Measurements from ENCODE around the gene BSN.

Gene BSN

DNA sequence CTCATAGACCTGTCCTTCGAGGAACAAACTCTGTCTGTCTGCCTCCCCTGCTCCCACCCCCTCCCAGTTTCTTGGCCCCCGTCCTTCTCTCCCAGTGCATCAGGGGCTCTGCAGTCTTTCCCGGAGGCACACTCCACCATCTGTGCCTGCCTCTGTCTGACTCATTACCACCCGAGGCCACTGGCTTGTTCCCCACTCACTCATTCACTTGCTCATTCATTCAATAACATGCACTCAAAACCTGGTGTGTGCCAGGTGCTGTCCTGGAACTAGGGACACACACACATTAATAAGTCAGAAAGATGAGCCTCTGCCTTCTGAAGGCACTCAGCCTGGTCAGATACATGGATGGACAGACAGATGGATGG, 152.8 kb downstream of the BSN start:
- H3K4me2 ChIP-seq (ENCODE audit: low read length): no peak overlapping the region
- H3K4me3 ChIP-seq (ENCODE audit: low read length): no peak overlapping the region
- H3K36me3 ChIP-seq (replicated peaks; ENCODE audit: low read depth, low read length): peaks cover 9% of the 10 kb centered on the region
- H3K27me3 ChIP-seq (ENCODE audit: low read depth, low read length): no peaks in the 10 kb centered on the region
- H3K27ac ChIP-seq (ENCODE audit: low read length): no peak overlapping the region
- no peaks in the 10 kb centered on the region for H4K20me1 ChIP-seq (ENCODE audit: insufficient read depth, low read length)
- no peak overlapping the region for H2AFZ ChIP-seq (ENCODE audit: low read depth, low read length)
- no peaks in the 10 kb centered on the region for H3K79me2 ChIP-seq (ENCODE audit: low read length)
- H3K9me3 ChIP-seq (ENCODE audit: insufficient read depth, low read length): no peaks in the 10 kb centered on the region
- TF ChIP-seq, protein P1, sequence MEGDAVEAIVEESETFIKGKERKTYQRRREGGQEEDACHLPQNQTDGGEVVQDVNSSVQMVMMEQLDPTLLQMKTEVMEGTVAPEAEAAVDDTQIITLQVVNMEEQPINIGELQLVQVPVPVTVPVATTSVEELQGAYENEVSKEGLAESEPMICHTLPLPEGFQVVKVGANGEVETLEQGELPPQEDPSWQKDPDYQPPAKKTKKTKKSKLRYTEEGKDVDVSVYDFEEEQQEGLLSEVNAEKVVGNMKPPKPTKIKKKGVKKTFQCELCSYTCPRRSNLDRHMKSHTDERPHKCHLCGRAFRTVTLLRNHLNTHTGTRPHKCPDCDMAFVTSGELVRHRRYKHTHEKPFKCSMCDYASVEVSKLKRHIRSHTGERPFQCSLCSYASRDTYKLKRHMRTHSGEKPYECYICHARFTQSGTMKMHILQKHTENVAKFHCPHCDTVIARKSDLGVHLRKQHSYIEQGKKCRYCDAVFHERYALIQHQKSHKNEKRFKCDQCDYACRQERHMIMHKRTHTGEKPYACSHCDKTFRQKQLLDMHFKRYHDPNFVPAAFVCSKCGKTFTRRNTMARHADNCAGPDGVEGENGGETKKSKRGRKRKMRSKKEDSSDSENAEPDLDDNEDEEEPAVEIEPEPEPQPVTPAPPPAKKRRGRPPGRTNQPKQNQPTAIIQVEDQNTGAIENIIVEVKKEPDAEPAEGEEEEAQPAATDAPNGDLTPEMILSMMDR (IDR thresholded peaks at IDR 0.05; ENCODE audit: low read depth, low read length): no peak
- no peak for TF ChIP-seq EZH2phosphoT487 (IDR thresholded peaks at IDR 0.05; ENCODE audit: low read depth)
- no peaks in the 10 kb centered on the region for H3K4me1 ChIP-seq (ENCODE audit: low read length)
- no peak overlapping the region for H3K9ac ChIP-seq (ENCODE audit: low read length)

DNA sequence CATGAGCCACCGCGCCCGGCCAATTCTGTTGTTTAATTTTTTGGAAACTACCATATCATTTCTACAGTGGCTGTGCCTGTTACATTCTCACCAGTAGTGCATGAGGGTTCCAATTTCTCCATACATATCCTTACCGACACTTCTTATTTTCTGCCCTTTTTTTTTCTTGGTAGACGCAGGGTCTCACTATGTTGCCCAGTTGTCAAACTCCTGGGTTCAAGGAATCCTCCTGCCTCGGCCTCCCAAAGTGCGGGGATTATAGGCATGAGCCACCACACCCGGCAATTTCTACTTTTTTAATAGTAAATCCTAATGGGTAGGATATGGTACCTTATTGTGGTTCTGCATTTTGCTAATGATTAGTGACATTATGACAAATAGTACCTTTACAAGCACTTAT, 155.6 kb downstream of the BSN start:
- H3K79me2 ChIP-seq (ENCODE audit: low read length): no peaks in the 10 kb centered on the region
- no peak overlapping the region for H3K27ac ChIP-seq (ENCODE audit: low read length)
- TF ChIP-seq EZH2phosphoT487 (IDR thresholded peaks at IDR 0.05; ENCODE audit: low read depth): no peak
- TF ChIP-seq, protein P1 (IDR thresholded peaks at IDR 0.05; ENCODE audit: low read depth, low read length): no peak
- H3K4me2 ChIP-seq (ENCODE audit: low read length): no peak overlapping the region
- H3K4me1 ChIP-seq (ENCODE audit: low read length): no peaks in the 10 kb centered on the region
- H3K4me3 ChIP-seq (ENCODE audit: low read length): no peak overlapping the region
- no peaks in the 10 kb centered on the region for H3K27me3 ChIP-seq (ENCODE audit: low read depth, low read length)
- H3K36me3 ChIP-seq (replicated peaks; ENCODE audit: low read depth, low read length): peaks cover 8% of the 10 kb centered on the region
- H3K9me3 ChIP-seq (ENCODE audit: insufficient read depth, low read length): no peaks in the 10 kb centered on the region
- no peak overlapping the region for H3K9ac ChIP-seq (ENCODE audit: low read length)
- no peaks in the 10 kb centered on the region for H4K20me1 ChIP-seq (ENCODE audit: insufficient read depth, low read length)
- H2AFZ ChIP-seq (ENCODE audit: low read depth, low read length): no peak overlapping the region

DNA sequence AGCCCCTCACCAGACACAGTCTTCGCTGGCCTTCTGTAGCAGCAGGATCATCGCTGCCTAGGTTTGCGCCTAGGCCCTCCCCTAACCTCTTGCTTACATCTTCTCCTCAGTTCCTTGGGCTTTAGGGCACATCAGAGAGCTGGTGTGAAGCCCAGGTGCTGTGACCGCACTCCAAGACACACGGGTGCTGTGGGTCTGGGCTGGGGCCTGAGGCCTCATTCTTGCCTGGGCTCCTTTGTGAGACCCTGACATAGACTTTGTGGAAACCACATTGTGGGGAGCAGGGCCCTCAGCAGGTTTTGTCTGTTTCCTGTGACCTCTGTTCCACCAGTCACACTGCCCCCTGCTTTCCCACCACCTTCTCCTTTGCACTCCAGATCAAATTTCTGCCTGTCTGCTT, 157.2 kb downstream of the BSN start:
- no peak overlapping the region for H3K27ac ChIP-seq (ENCODE audit: low read length)
- no peaks in the 10 kb centered on the region for H3K27me3 ChIP-seq (ENCODE audit: low read depth, low read length)
- no peak overlapping the region for H3K4me2 ChIP-seq (ENCODE audit: low read length)
- H3K9ac ChIP-seq (ENCODE audit: low read length): no peak overlapping the region
- no peak overlapping the region for H3K4me3 ChIP-seq (ENCODE audit: low read length)
- no peaks in the 10 kb centered on the region for H3K79me2 ChIP-seq (ENCODE audit: low read length)
- H3K36me3 ChIP-seq (replicated peaks; ENCODE audit: low read depth, low read length): peaks cover 6% of the 10 kb centered on the region
- H3K4me1 ChIP-seq (ENCODE audit: low read length): no peaks in the 10 kb centered on the region
- H4K20me1 ChIP-seq (ENCODE audit: insufficient read depth, low read length): no peaks in the 10 kb centered on the region
- H2AFZ ChIP-seq (ENCODE audit: low read depth, low read length): no peak overlapping the region
- TF ChIP-seq, protein P1 (IDR thresholded peaks at IDR 0.05; ENCODE audit: low read depth, low read length): no peak
- TF ChIP-seq EZH2phosphoT487 (IDR thresholded peaks at IDR 0.05; ENCODE audit: low read depth): no peak
- no peaks in the 10 kb centered on the region for H3K9me3 ChIP-seq (ENCODE audit: insufficient read depth, low read length)

DNA sequence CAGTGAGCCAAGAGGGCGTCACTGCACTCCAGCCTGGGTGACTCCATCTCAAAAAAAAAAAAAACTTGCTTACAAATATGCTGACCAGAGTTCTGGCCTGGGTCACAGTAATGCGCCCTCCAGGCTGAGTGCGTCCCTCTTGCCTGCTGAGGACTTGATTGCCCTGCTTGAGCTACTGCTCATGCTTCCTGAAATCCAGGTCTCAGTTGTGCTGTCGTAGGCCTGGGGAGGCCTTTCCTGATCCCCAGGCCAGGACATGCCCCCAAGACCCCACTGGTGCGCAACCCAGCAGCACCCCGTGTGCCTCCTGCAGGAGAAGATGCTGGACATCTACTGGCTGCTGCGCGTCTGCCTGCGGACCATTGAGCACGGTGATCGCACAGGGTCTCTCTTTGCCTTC, 157.9 kb downstream of the BSN start:
- TF ChIP-seq EZH2phosphoT487 (IDR thresholded peaks at IDR 0.05; ENCODE audit: low read depth): no peak
- TF ChIP-seq, protein P1 (IDR thresholded peaks at IDR 0.05; ENCODE audit: low read depth, low read length): no peak
- Histone ChIP-seq H3K9me3 (ENCODE audit: insufficient read depth, low read length) (no peaks in the 10 kb centered on the region), H3K4me1 (ENCODE audit: low read length) (no peaks in the 10 kb centered on the region), H3K4me2 (ENCODE audit: low read length) (no peak overlapping the region), H2AFZ (ENCODE audit: low read depth, low read length) (no peak overlapping the region), H3K9ac (ENCODE audit: low read length) (no peak overlapping the region), H3K27ac (ENCODE audit: low read length) (no peak overlapping the region), H3K36me3 (replicated peaks; ENCODE audit: low read depth, low read length) (peaks cover 12% of the 10 kb centered on the region), H3K79me2 (ENCODE audit: low read length) (no peaks in the 10 kb centered on the region), H4K20me1 (ENCODE audit: insufficient read depth, low read length) (no peaks in the 10 kb centered on the region), H3K4me3 (ENCODE audit: low read length) (no peak overlapping the region), H3K27me3 (ENCODE audit: low read depth, low read length) (no peaks in the 10 kb centered on the region)

All from OCI-LY3 (cell line).